HG03354 (cell line): ENCODE results near the gene UBXN10.

Source experiments
- ATAC-seq: cut with Tn5 transposase; IDR thresholded peaks from one replicate; pipeline ENCODE4 v1.9.1; 2021; ENCODE audit warnings: mild to moderate bottlenecking; ENCODE audit not compliant: unreplicated experiment, poor library complexity, severe bottlenecking

Gene UBXN10

GRCh38 chr1:20150969-20151368 lies 34.9 kb upstream of the UBXN10 start:
- no peak for ATAC-seq

- peak; percentile 81 for ATAC-seq
These were observed 33.8 kb upstream of the UBXN10 start for GRCh38 chr1:20151906-20152598.

- ATAC-seq: peak; percentile 9
These were observed 33.3 kb upstream of the UBXN10 start for GRCh38 chr1:20152599-20152930.

GRCh38 chr1:20153000-20153418 lies 32.9 kb upstream of the UBXN10 start:
- ATAC-seq: no peak

GRCh38 chr1:20154301-20154831 lies 31.5 kb upstream of the UBXN10 start:
- no peak for ATAC-seq

- ATAC-seq: no peak
These were observed 27.4 kb upstream of the UBXN10 start for GRCh38 chr1:20158358-20159070.

- no peak for ATAC-seq
These were observed 25.9 kb upstream of the UBXN10 start for GRCh38 chr1:20160034-20160433.

- ATAC-seq: no peak
These were observed 21.1 kb upstream of the UBXN10 start for GRCh38 chr1:20164694-20165202.

GRCh38 chr1:20165522-20165951 lies 20.4 kb upstream of the UBXN10 start:
- no peak for ATAC-seq

- no peak for ATAC-seq
These were observed 19.8 kb upstream of the UBXN10 start for GRCh38 chr1:20166051-20166450.

GRCh38 chr1:20167126-20167525 lies 18.8 kb upstream of the UBXN10 start:
- no peak for ATAC-seq

- no peak for ATAC-seq
These were observed 17.1 kb upstream of the UBXN10 start for GRCh38 chr1:20168564-20169491.

- no peak for ATAC-seq
These were observed 16.0 kb upstream of the UBXN10 start for GRCh38 chr1:20169932-20170331.

GRCh38 chr1:20172033-20172590 lies 13.8 kb upstream of the UBXN10 start:
- ATAC-seq: no peak

- ATAC-seq: no peak
These were observed 10.8 kb upstream of the UBXN10 start for GRCh38 chr1:20174937-20175666.

- no peak for ATAC-seq
These were observed 7.1 kb upstream of the UBXN10 start for GRCh38 chr1:20178634-20179370.

GRCh38 chr1:20179371-20180128 lies 6.3 kb upstream of the UBXN10 start:
- no peak for ATAC-seq
